Gastroesophageal sphincter (tissue), 4 donors: ENCODE measurements around the gene ARL5C. TPM values are rescaled to one million over a fixed set of nuclear protein-coding genes. Genes with fewer than 3 reads are reported as not detected.
A peak's percentile ranks its signal among the peaks of the same experiment; 100 is the strongest.

Experiments
- ATAC-seq: fragments of 150-250 bp; one replicate; pipeline ENCODE4 v1.9.1; 2016; ENCODE audit warnings: mild to moderate bottlenecking, moderate library complexity
- H3K27ac ChIP-seq, 4 donors: fragments of 200-600 bp; sonication (generic) in 3 of 4; 1 replicate in 3 of 4; 2 replicates in 1 of 4; pipeline ENCODE4 v1.5.1; 2016 to 2019
- H3K27me3 ChIP-seq: fragments of 200-600 bp; sonication (generic); one replicate; pipeline ENCODE4 v1.5.1; 2019
- H3K36me3 ChIP-seq, 2 donors: fragments of 200-600 bp; sonication (generic); one replicate each; pipeline ENCODE4 v1.5.1; 2019; ENCODE audit warnings: control low read depth in 1 of 2
- H3K4me1 ChIP-seq, 3 donors: fragments of 200-600 bp; sonication (generic); 1 replicate in 2 of 3; 2 replicates in 1 of 3; pipeline ENCODE4 v1.5.1; 2016 to 2019; ENCODE audit warnings: control low read depth in 2 of 3
- H3K4me3 ChIP-seq, 2 donors: fragments of 200-600 bp; sonication (generic); one replicate each; pipeline ENCODE4 v1.5.1; 2019; ENCODE audit warnings: mild to moderate bottlenecking in 1 of 2, moderate library complexity in 1 of 2
- H3K9me3 ChIP-seq, 3 donors: fragments of 200-600 bp; sonication (generic); one replicate each; pipeline ENCODE4 v1.5.1; 2017 to 2019; ENCODE audit warnings: control low read depth in 2 of 3
- CTCF ChIP-seq, 4 experiments: fragments of 200-600 bp in 2 of 4; fragments of 450-650 bp in 2 of 4; sonication (generic) in 1 of 4; IDR thresholded peaks; one replicate each; pipeline ENCODE4 v1.5.1; 2017 to 2019; ENCODE audit warnings: antibody characterized with exemption in 4 of 4, mild to moderate bottlenecking in 2 of 4, moderate library complexity in 2 of 4
- EP300 ChIP-seq: sonication (generic); formaldehyde crosslinking; IDR thresholded peaks from one replicate; pipeline ENCODE4 v1.6.1; 2017; ENCODE audit warnings: antibody characterized with exemption, mild to moderate bottlenecking
- POLR2A ChIP-seq, 2 donors: fragments of 450-650 bp; IDR thresholded peaks; one replicate each; pipeline ENCODE4 v1.6.1; 2017; ENCODE audit warnings: antibody characterized with exemption in 2 of 2, mild to moderate bottlenecking in 2 of 2, moderate library complexity in 1 of 2
- POLR2AphosphoS5 ChIP-seq: sonication (generic); formaldehyde crosslinking; IDR thresholded peaks from one replicate; pipeline ENCODE4 v1.6.1; 2017; ENCODE audit warnings: antibody characterized with exemption
- WGBS, 2 donors: methylation state at CpG; one replicate each; pipeline ENCODE4 v1.1.5; 2018; ENCODE audit warnings: low coverage in 1 of 2; 5-methylcytosine and 5-hydroxymethylcytosine counted together
- total RNA-seq, 4 donors: library from RNA; depleted of rRNA; stranded (reverse); fragments of >200 nt; gene quantifications; one replicate each; pipeline ENCODE4 v1.1.0, GENCODE V29; 2016

Gene ARL5C
- total RNA-seq, 4 donors from 2014 or later = not detected

GRCh38 chr17:39165178-39165840, 652 bp downstream of the ARL5C start:
- Histone ChIP-seq H3K27ac (peak overlapping the region in 3 of 4 donors; percentile 48 to 51 (median 49)), H3K4me3 (peak overlapping the region; percentile 25 to 58), H3K36me3 (no peaks in the 10 kb centered on the region), H3K4me1 (peaks cover 0 to 39% (median 9%) of the 10 kb centered on the region in 3 donors), H3K27me3 (no peaks in the 10 kb centered on the region), H3K9me3 (peaks cover 0 to 4% (median 0%) of the 10 kb centered on the region in 3 donors)
- WGBS, 2 donors = no CpG with 5 or more reads among the region's 51 CpGs
- TF ChIP-seq CTCF (IDR thresholded peaks at IDR 0.05) = no peak
- TF ChIP-seq EP300 = no peak
- TF ChIP-seq POLR2AphosphoS5 = no peak
- TF ChIP-seq POLR2A (IDR thresholded peaks at IDR 0.05) = no peak
- peak; percentile 17 for ATAC-seq

- 0% methylated on average over 3 to 7 of the region's 15 CpGs for WGBS, 2 donors
- peak overlapping the region in 3 of 4 donors; percentile 48 to 51 (median 49) for H3K27ac ChIP-seq
- ATAC-seq = peak; percentile 97
Observed at GRCh38 chr17:39164675-39165143, 1.3 kb downstream of the ARL5C start.

GRCh38 chr17:39161962-39162361, 4.0 kb downstream of the ARL5C start:
- H3K4me3 ChIP-seq = no peak overlapping the region
- 50 to 75% methylated on average over 1 to 2 of the region's 2 CpGs for WGBS, 2 donors

More at GRCh38 chr17:39164675-39165143, 1.3 kb downstream of the ARL5C start:
- TF ChIP-seq POLR2A (IDR thresholded peaks at IDR 0.05) (no peak), CTCF (IDR thresholded peaks at IDR 0.05) (peak in 3 of 4 experiments; percentile 80 to 91 (median 83))
- H3K27me3 ChIP-seq = no peaks in the 10 kb centered on the region
- peak overlapping the region; percentile 25 to 58 for H3K4me3 ChIP-seq
- H3K36me3 ChIP-seq = no peaks in the 10 kb centered on the region
- peaks cover 0 to 39% (median 9%) of the 10 kb centered on the region in 3 donors for H3K4me1 ChIP-seq
- H3K9me3 ChIP-seq = peaks cover 0 to 4% (median 0%) of the 10 kb centered on the region in 3 donors

GRCh38 chr17:39158623-39159022, 7.3 kb downstream of the ARL5C start:
- Histone ChIP-seq H3K4me1 (peaks cover 0 to 7% (median 0%) of the 10 kb centered on the region in 3 donors), H3K9me3 (no peaks in the 10 kb centered on the region), H3K27me3 (peaks cover 6% of the 10 kb centered on the region), H3K27ac (no peak overlapping the region), H3K4me3 (no peak overlapping the region), H3K36me3 (no peaks in the 10 kb centered on the region)
- ATAC-seq = no peak
- TF ChIP-seq EP300 (no peak), POLR2A (IDR thresholded peaks at IDR 0.05) (no peak), POLR2AphosphoS5 (no peak), CTCF (IDR thresholded peaks at IDR 0.05) (no peak)
- 86 to 97% methylated on average over 2 of the region's 2 CpGs for WGBS, 2 donors

More at GRCh38 chr17:39161962-39162361, 4.0 kb downstream of the ARL5C start:
- Histone ChIP-seq H3K27ac (no peak overlapping the region), H3K36me3 (no peaks in the 10 kb centered on the region), H3K9me3 (no peaks in the 10 kb centered on the region), H3K27me3 (no peaks in the 10 kb centered on the region), H3K4me1 (peaks cover 0 to 34% (median 6%) of the 10 kb centered on the region in 3 donors)
- ATAC-seq = no peak
- TF ChIP-seq EP300 = no peak

- H3K4me1 ChIP-seq = peaks cover 0 to 28% (median 9%) of the 10 kb centered on the region in 3 donors
- H3K4me3 ChIP-seq = no peak overlapping the region
- peaks cover 12% of the 10 kb centered on the region for H3K27me3 ChIP-seq
- TF ChIP-seq POLR2AphosphoS5 = no peak
- TF ChIP-seq POLR2A (IDR thresholded peaks at IDR 0.05) = no peak
- no peak for TF ChIP-seq CTCF (IDR thresholded peaks at IDR 0.05)
- no peak for TF ChIP-seq EP300
- no peaks in the 10 kb centered on the region for H3K9me3 ChIP-seq
- H3K36me3 ChIP-seq = no peaks in the 10 kb centered on the region
- no peak for ATAC-seq
- WGBS, 2 donors = 56 to 100% methylated on average over 2 to 3 of the region's 7 CpGs
- no peak overlapping the region for H3K27ac ChIP-seq
Observed at GRCh38 chr17:39156491-39156890, 9.5 kb downstream of the ARL5C start.
